SK-N-SH (cell line): ENCODE results near the gene DNASE2B. TPM values are rescaled to one million over a fixed set of nuclear protein-coding genes. Genes with fewer than 3 reads are reported as not detected.

Experiments used
- EP300 ChIP-seq, 2 experiments: IDR thresholded peaks; 2 replicates each; pipeline versions ENCODE4 v1.4.0 to v1.6.1; 2012; ENCODE audit warnings: borderline replicate concordance in 1 of 2, low read depth in 1 of 2, low read length in 1 of 2
- FOXJ3 ChIP-seq: sonication (generic); formaldehyde crosslinking; IDR thresholded peaks from 2 replicates; pipeline ENCODE4 v1.5.1; 2020; ENCODE audit warnings: mild to moderate bottlenecking, missing genetic modification reagents
- GABPA ChIP-seq: IDR thresholded peaks from 2 replicates; pipeline ENCODE4 v1.4.0; 2012; ENCODE audit warnings: low read depth, mild to moderate bottlenecking
- GATA2 ChIP-seq: sonication (generic); formaldehyde crosslinking; IDR thresholded peaks from 2 replicates; pipeline ENCODE4 v1.5.0; 2020; ENCODE audit warnings: mild to moderate bottlenecking, missing genetic modification reagents
- JUND ChIP-seq: IDR thresholded peaks from 2 replicates; pipeline ENCODE4 v1.4.0; 2012
- MXI1 ChIP-seq: IDR thresholded peaks from 2 replicates; pipeline ENCODE4 v1.6.1; 2012; ENCODE audit warnings: mild to moderate bottlenecking, low read depth, low read length, improper control_type of control experiment
- NRF1 ChIP-seq: IDR thresholded peaks from 2 replicates; pipeline ENCODE4 v1.6.1; 2012; ENCODE audit warnings: low read depth, mild to moderate bottlenecking, low read length
- RCOR1 ChIP-seq: fragments of 150-350 bp; IDR thresholded peaks from 2 replicates; pipeline ENCODE4 v1.6.1; 2017; ENCODE audit warnings: antibody characterized with exemption, low read length
- RFX5 ChIP-seq: IDR thresholded peaks from 2 replicates; pipeline ENCODE4 v1.6.1; 2012; ENCODE audit warnings: mild to moderate bottlenecking, improper control_type of control experiment, low read length
- SIN3A ChIP-seq: IDR thresholded peaks from 2 replicates; pipeline ENCODE4 v1.6.1; 2012; ENCODE audit warnings: low read depth, mild to moderate bottlenecking, low read length, moderate library complexity, borderline replicate concordance
- TAF1 ChIP-seq: IDR thresholded peaks from 2 replicates; pipeline ENCODE4 v1.6.1; 2012; ENCODE audit warnings: low read depth, mild to moderate bottlenecking, low read length, moderate library complexity, borderline replicate concordance
- TEAD4 ChIP-seq: IDR thresholded peaks from 2 replicates; pipeline ENCODE4 v1.4.0; 2012; ENCODE audit warnings: mild to moderate bottlenecking, borderline replicate concordance; ENCODE audit not compliant: insufficient read depth
- USF1 ChIP-seq: IDR thresholded peaks from 2 replicates; pipeline ENCODE4 v1.4.0; 2012; ENCODE audit warnings: low read depth, borderline replicate concordance
- USF2 ChIP-seq: fragments of 150-350 bp; IDR thresholded peaks from 2 replicates; pipeline ENCODE4 v1.6.1; 2017; ENCODE audit warnings: antibody characterized with exemption, low read length, low read depth, borderline replicate concordance
- polyA plus RNA-seq, 3 experiments: library from polyadenylated mRNA; depleted of rRNA; stranded (reverse); fragments of >200 nt; gene quantifications; 2 replicates each; pipeline ENCODE4 v1.2.3, GENCODE V29; 2012
- TF ChIP-seq, protein P1 (sequence below): IDR thresholded peaks from 2 replicates; pipeline ENCODE4 v1.6.1; 2012; ENCODE audit warnings: mild to moderate bottlenecking, low read depth, low read length, moderate library complexity
- TF ChIP-seq, protein P2 (sequence below): fragments of 200-600 bp; sonication (generic); IDR thresholded peaks from 2 replicates; pipeline ENCODE4 v1.6.1; 2017; ENCODE audit warnings: antibody characterized with exemption, mild to moderate bottlenecking, moderate library complexity
- TF ChIP-seq, protein P3 (sequence below): IDR thresholded peaks from 2 replicates; pipeline ENCODE4; 2012
- TF ChIP-seq, protein P4 (sequence below): fragments of 150-350 bp; IDR thresholded peaks from 2 replicates; pipeline ENCODE4 v1.6.1; 2016; ENCODE audit warnings: mild to moderate bottlenecking, low read depth, low read length

Gene DNASE2B
- polyA plus RNA-seq, 1 of the 3 experiments (the other 2 are of a cell fraction): 0.03 TPM

GRCh38 chr1:84353695-84354094 lies 44.6 kb upstream of the DNASE2B start (continued):
- TF ChIP-seq, protein P1, sequence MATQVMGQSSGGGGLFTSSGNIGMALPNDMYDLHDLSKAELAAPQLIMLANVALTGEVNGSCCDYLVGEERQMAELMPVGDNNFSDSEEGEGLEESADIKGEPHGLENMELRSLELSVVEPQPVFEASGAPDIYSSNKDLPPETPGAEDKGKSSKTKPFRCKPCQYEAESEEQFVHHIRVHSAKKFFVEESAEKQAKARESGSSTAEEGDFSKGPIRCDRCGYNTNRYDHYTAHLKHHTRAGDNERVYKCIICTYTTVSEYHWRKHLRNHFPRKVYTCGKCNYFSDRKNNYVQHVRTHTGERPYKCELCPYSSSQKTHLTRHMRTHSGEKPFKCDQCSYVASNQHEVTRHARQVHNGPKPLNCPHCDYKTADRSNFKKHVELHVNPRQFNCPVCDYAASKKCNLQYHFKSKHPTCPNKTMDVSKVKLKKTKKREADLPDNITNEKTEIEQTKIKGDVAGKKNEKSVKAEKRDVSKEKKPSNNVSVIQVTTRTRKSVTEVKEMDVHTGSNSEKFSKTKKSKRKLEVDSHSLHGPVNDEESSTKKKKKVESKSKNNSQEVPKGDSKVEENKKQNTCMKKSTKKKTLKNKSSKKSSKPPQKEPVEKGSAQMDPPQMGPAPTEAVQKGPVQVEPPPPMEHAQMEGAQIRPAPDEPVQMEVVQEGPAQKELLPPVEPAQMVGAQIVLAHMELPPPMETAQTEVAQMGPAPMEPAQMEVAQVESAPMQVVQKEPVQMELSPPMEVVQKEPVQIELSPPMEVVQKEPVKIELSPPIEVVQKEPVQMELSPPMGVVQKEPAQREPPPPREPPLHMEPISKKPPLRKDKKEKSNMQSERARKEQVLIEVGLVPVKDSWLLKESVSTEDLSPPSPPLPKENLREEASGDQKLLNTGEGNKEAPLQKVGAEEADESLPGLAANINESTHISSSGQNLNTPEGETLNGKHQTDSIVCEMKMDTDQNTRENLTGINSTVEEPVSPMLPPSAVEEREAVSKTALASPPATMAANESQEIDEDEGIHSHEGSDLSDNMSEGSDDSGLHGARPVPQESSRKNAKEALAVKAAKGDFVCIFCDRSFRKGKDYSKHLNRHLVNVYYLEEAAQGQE: no peak
- TF ChIP-seq EP300 (IDR thresholded peaks at IDR 0.05; ENCODE audit: borderline replicate concordance in 1 of 2, low read depth in 1 of 2, low read length in 1 of 2) (peak; percentile 45 to 64; a peak in 2 of 4 replicates), NRF1 (no peak), TAF1 (no peak), GABPA (no peak), FOXJ3 (CRISPR knock-in tag) (no peak), MXI1 (no peak; the same call in 1 of the 2 replicates), GATA2 (CRISPR knock-in tag) (peak; percentile 77), JUND (peak; percentile 45; the same call in 1 of the 2 replicates), RFX5 (no peak), TEAD4 (no peak), RCOR1 (peak; percentile 24; the same call in 1 of the 2 replicates), USF2 (no peak), USF1 (no peak), SIN3A (0 out of 2 replicates have a peak, but pooled peaks have one; percentile 36)
- TF ChIP-seq, protein P2, sequence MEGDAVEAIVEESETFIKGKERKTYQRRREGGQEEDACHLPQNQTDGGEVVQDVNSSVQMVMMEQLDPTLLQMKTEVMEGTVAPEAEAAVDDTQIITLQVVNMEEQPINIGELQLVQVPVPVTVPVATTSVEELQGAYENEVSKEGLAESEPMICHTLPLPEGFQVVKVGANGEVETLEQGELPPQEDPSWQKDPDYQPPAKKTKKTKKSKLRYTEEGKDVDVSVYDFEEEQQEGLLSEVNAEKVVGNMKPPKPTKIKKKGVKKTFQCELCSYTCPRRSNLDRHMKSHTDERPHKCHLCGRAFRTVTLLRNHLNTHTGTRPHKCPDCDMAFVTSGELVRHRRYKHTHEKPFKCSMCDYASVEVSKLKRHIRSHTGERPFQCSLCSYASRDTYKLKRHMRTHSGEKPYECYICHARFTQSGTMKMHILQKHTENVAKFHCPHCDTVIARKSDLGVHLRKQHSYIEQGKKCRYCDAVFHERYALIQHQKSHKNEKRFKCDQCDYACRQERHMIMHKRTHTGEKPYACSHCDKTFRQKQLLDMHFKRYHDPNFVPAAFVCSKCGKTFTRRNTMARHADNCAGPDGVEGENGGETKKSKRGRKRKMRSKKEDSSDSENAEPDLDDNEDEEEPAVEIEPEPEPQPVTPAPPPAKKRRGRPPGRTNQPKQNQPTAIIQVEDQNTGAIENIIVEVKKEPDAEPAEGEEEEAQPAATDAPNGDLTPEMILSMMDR: no peak
- TF ChIP-seq, protein P3, sequence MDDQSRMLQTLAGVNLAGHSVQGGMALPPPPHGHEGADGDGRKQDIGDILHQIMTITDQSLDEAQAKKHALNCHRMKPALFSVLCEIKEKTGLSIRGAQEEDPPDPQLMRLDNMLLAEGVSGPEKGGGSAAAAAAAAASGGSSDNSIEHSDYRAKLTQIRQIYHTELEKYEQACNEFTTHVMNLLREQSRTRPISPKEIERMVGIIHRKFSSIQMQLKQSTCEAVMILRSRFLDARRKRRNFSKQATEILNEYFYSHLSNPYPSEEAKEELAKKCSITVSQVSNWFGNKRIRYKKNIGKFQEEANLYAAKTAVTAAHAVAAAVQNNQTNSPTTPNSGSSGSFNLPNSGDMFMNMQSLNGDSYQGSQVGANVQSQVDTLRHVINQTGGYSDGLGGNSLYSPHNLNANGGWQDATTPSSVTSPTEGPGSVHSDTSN: peak; percentile 76
- TF ChIP-seq, protein P4, sequence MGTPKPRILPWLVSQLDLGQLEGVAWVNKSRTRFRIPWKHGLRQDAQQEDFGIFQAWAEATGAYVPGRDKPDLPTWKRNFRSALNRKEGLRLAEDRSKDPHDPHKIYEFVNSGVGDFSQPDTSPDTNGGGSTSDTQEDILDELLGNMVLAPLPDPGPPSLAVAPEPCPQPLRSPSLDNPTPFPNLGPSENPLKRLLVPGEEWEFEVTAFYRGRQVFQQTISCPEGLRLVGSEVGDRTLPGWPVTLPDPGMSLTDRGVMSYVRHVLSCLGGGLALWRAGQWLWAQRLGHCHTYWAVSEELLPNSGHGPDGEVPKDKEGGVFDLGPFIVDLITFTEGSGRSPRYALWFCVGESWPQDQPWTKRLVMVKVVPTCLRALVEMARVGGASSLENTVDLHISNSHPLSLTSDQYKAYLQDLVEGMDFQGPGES: no peak
